IPS DF 4.7 (cell line): ENCODE data around the gene TTR.
A peak's percentile ranks its signal among the peaks of the same experiment; 100 is the strongest.

Experiments used
- DNase-seq: peaks from one replicate; pipeline ENCODE4 v3.0.0-alpha.2; 2013; ENCODE audit warnings: low spot score; ENCODE audit errors: extremely low read depth

TTR gene

GRCh38 chr18:31579375-31579774, 12.3 kb upstream of the TTR start:
- DNase-seq, result no peak

DNA sequence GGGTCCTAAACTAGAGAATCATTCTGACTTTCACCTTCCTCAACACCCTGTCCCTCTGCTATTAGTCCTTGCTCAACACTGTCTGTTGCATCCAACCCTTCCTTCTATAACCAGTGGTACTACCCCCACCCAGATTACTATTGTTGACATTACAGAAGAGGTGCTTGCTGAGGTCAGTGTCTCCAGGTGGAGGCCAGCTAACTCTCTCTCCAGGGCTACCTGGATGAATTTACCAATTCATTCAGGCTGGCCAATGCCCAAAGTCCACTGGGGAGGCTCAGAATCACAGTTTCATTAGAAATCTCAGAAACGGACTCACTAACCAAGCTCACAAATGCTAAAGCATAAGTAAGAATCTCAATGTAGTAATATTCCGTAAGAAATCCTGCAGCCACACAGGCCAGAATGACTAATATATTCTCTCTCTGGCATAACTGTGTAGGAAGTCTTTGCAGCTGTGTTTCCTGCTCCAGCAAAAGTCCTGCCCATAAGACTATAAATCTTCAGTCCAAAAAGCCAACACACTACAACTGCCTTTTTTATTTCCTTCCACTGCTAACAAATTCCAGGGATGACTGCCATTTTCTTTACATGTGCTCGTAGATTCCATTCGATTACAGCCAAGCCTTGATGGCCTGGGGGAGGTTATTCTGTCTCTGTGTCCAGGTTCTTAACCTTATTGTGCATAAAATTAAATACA, 10.0 kb upstream of the TTR start:
- no peak for DNase-seq

DNA sequence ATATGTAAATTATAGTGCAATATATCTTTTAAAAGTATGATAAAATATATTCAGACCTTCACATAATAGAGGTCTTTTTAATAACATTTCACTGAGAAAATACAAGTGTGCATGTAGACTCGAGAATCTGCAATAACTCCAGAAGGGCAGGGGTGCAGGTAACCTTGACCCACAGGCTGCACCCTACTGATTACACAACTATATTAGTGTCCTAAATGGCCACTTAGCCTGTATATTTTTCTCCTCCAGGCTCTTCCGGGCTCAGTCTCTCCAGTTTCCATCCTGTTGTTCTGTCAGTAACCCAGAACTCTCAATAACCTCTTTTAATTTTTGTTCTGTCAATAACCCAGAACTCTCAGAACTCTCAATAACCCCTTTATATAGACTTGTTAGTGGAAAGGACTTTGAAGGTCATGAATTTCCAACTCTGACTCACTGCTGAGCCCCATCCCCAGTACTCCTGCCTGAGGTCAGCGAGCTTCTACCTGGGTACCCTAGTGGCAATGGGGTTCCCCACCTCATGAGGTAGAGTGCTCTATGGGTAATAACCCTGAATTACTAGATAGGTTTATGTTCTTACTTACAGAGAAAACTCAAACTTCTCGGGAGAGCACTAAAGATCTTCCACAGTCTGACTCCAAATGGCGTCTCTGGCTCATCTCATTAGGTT, 8.4 kb upstream of the TTR start:
- no peak for DNase-seq

GRCh38 chr18:31585991-31586390, 5.7 kb upstream of the TTR start:
- DNase-seq, result no peak

DNA sequence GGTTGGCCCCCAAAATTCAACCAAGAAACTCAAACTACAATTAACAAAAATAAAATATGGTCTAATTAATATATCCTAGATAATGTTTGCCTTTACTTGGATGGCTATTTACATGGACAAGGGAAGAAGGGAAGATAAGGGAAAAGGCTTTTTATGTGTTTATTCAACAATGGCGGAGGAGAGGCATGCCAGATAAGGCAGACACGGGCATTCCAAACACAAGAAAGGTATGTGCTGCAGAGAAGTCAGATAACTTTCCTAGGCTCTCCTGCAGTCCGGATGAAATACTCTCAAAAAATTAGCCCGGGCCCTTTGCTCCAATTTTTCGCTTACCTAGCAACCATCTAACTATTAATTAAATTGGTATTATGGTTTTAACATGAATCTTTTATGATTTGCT, 5.1 kb upstream of the TTR start:
- no peak for DNase-seq

DNA sequence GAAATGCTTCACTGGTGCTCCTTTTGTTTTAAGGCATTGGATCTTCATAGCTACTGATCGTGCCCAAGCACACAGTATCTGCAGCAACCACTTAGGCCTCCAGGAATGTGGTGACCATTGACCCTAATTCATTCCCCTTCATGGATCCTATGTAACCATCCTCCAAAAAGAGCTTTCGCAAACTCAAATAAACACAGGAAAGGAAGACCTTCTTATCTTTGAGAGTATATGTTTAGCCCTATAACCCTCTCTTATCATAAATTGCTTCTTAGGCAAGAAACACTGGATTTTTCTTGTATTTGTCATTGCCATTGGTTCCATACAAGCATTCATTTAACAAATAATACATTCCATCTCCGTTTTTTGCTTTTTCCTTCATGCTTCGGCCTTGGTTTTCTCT, 4.1 kb upstream of the TTR start:
- no peak for DNase-seq

DNA sequence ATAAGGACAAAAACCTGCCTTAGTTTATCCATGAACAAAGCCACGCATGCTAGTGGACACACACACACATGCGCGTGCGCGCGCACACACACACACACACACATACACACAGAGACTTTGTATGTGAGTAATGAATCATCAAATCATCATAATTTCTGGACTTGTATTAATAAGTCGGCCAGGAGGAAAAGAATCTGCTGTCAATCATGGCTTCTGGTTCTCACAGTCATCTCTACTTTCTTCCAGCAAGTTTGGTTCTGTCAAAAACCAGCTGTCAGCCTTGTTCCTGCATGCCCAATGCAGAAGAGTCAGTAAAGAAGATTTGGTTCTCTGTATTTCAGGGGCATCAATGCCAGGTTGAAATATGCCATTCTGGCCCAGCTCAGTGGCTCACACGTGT, 1.1 kb upstream of the TTR start:
- no peak for DNase-seq

DNA sequence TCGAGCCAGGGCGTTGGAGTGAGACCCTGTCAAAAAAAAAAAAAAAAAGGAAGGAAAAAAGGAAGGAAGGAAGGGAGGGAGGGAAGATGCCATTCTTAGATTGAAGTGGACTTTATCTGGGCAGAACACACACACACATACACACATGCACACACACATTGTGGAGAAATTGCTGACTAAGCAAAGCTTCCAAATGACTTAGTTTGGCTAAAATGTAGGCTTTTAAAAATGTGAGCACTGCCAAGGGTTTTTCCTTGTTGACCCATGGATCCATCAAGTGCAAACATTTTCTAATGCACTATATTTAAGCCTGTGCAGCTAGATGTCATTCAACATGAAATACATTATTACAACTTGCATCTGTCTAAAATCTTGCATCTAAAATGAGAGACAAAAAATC, 564 bp upstream of the TTR start:
- DNase-seq, result no peak

DNA sequence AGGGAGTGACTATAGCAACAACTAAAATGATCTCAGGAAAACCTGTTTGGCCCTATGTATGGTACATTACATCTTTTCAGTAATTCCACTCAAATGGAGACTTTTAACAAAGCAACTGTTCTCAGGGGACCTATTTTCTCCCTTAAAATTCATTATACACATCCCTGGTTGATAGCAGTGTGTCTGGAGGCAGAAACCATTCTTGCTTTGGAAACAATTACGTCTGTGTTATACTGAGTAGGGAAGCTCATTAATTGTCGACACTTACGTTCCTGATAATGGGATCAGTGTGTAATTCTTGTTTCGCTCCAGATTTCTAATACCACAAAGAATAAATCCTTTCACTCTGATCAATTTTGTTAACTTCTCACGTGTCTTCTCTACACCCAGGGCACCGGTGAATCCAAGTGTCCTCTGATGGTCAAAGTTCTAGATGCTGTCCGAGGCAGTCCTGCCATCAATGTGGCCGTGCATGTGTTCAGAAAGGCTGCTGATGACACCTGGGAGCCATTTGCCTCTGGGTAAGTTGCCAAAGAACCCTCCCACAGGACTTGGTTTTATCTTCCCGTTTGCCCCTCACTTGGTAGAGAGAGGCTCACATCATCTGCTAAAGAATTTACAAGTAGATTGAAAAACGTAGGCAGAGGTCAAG, 955 bp downstream of the TTR start:
- DNase-seq, result no peak

GRCh38 chr18:31595121-31595771, 3.6 kb downstream of the TTR start:
- DNase-seq, result no peak

DNA sequence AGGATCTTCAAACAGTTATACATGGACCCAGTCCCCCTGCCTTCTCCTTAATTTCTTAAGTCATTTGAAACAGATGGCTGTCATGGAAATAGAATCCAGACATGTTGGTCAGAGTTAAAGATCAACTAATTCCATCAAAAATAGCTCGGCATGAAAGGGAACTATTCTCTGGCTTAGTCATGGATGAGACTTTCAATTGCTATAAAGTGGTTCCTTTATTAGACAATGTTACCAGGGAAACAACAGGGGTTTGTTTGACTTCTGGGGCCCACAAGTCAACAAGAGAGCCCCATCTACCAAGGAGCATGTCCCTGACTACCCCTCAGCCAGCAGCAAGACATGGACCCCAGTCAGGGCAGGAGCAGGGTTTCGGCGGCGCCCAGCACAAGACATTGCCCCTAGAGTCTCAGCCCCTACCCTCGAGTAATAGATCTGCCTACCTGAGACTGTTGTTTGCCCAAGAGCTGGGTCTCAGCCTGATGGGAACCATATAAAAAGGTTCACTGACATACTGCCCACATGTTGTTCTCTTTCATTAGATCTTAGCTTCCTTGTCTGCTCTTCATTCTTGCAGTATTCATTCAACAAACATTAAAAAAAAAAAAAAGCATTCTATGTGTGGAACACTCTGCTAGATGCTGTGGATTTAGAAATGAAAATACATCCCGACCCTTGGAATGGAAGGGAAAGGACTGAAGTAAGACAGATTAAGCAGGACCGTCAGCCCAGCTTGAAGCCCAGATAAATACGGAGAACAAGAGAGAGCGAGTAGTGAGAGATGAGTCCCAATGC, 4.6 kb downstream of the TTR start:
- DNase-seq, result no peak

DNA sequence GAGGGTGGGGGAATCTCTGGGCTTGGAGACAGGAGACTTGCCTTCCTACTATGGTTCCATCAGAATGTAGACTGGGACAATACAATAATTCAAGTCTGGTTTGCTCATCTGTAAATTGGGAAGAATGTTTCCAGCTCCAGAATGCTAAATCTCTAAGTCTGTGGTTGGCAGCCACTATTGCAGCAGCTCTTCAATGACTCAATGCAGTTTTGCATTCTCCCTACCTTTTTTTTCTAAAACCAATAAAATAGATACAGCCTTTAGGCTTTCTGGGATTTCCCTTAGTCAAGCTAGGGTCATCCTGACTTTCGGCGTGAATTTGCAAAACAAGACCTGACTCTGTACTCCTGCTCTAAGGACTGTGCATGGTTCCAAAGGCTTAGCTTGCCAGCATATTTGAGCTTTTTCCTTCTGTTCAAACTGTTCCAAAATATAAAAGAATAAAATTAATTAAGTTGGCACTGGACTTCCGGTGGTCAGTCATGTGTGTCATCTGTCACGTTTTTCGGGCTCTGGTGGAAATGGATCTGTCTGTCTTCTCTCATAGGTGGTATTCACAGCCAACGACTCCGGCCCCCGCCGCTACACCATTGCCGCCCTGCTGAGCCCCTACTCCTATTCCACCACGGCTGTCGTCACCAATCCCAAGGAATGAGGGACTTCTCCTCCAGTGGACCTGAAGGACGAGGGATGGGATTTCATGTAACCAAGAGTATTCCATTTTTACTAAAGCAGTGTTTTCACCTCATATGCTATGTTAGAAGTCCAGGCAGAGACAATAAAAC, 6.5 kb downstream of the TTR start:
- DNase-seq, result no peak

DNA sequence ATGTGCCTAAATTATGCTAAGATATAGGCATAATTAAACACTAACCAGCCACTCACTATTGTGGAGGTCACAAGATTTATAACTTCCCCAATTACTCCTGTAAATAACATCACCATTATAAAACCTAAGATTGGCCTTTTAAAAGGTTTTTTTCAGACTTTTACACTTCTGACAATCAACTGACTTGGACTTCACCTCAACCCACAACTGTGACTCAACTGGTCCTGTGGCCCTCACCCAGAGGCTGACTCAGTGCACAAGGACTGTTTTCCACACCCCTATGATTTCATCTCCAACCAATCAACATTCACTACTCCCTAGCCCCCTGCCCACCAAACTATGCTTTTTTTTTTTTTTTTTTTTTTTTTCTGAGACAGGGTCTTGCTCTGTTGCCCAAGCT, 11.6 kb downstream of the TTR start:
- DNase-seq, result no peak

GRCh38 chr18:31606265-31606664, 14.6 kb downstream of the TTR start:
- no peak for DNase-seq

- DNase-seq, result no peak
Observed at GRCh38 chr18:31607384-31607783, 15.7 kb downstream of the TTR start.

DNA sequence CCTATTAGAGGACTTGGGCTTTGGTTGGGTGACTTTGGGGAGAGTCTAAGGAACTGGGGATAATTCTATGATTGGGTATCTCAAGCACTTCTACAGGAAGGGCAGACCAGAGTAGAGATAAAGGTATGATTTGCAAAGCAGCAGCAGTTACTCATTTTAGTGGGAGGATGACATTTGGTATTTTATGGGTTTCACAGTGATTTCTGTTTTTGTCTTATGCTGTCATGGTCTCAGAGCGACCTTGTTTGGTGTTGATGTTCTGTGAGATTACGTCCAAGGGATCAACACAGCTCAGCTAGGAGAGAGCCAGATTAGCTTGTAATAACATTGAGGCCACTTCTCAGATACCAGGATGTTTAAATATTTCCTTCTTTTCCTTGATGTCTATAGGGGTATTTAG, 18.2 kb downstream of the TTR start:
- DNase-seq, result no peak

DNA sequence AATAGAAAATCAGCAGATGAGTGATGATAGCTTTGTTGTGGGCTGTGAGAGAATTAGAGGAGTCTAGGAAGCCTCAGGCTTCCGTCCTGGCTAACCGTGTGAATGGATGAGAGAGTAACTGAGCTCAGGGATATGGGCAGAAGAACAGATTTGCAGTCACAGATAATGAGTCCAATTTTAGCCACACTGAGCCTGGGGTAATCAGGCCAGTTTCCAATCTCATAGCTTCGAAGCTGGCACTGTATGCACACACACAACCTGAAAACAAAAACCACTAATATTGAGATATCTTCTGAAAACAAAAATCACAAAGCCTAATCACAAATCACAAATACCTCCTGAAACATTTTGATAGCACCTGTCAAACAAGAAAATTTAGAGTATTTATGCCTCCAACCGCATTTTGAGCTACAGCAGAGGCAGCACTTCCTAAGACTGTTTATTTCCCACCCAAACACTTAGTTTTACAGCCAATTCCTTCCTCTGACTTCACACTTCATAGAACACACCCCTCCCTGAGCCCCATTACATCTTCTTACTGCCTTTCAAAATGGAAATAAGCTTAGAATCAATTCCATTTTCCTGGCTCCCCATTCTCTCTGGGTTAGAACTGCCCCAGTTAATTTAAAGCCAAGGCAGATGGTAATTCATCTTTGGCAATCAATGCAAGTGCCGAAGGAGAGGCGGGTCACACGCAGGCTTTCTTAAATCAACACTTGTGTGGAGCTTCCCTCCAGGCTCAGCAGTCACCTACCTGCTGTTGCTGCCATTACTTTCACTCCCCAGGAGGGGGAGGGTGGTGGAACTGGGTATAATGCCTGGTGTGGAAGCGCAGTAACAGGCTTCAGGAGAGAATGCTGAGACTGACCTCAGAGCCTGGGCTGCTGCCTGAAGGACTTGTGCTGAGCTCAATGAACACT, 18.9 kb downstream of the TTR start:
- peak; percentile 49 for DNase-seq

DNA sequence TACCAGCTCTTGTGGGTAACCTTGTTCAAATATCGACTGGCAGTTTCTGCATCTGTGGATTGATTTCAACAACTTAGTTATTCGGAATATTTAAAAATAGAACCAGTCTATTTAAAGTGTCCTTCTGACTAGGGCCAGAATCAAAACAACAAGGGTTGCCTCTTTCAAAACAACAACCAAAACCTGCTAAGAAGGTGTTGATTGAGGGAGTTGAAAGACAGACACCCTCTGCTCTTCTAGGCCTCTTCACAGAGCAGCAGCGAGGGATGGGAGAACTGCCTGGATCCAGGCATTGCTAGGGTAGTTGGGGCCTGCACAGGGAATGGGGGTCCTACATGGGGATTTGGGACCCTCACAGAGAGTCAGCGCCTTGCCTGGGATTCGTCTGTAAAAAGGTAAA, 19.8 kb downstream of the TTR start:
- DNase-seq, result no peak

- DNase-seq, result no peak
Observed at GRCh38 chr18:31612124-31612523, 20.4 kb downstream of the TTR start.

GRCh38 chr18:31614044-31614443, 22.4 kb downstream of the TTR start:
- DNase-seq, result no peak
